K562 (cell line): ENCODE measurements around the gene PPT2. TPM values are rescaled to one million over a fixed set of nuclear protein-coding genes. Genes with fewer than 3 reads are reported as not detected.
A peak's percentile ranks its signal among the peaks of the same experiment; 100 is the strongest.

Source experiments
- BRD9 ChIP-seq: fragments of 450-650 bp; IDR thresholded peaks from 2 replicates; pipeline ENCODE4 v1.6.1; 2018; ENCODE audit warnings: low read depth; ENCODE audit not compliant: partially characterized antibody
- EGR1 ChIP-seq: fragments of 450-650 bp; conservative IDR thresholded peaks from 2 replicates; pipeline ENCODE4 v1.6.1; 2017; ENCODE audit warnings: mild to moderate bottlenecking
- EWSR1 ChIP-seq: fragments of 450-650 bp; IDR thresholded peaks from 2 replicates; pipeline ENCODE4 v1.6.1; 2018; ENCODE audit warnings: borderline replicate concordance, mild to moderate bottlenecking, low read depth, moderate library complexity; ENCODE audit not compliant: partially characterized antibody
- FOXJ3 ChIP-seq: sonication (generic); formaldehyde crosslinking; IDR thresholded peaks from 2 replicates; pipeline ENCODE4 v1.4.0; 2020; ENCODE audit warnings: mild to moderate bottlenecking, missing genetic modification reagents
- HLTF ChIP-seq: fragments of 450-650 bp; IDR thresholded peaks from 2 replicates; pipeline ENCODE4 v1.6.1; 2016
- MYNN ChIP-seq, 2 experiments: sonication (generic); formaldehyde crosslinking in 1 of 2; IDR thresholded peaks; 2 replicates each; pipeline versions ENCODE4 v1.5.0 to v1.6.1; 2016 to 2020; ENCODE audit warnings: antibody characterized with exemption in 1 of 2, missing genetic modification reagents in 1 of 2
- NCOA1 ChIP-seq: fragments of 450-650 bp; IDR thresholded peaks from 2 replicates; pipeline ENCODE4 v1.6.1; 2016; ENCODE audit warnings: low read depth
- NCOA2 ChIP-seq, 2 experiments: fragments of 450-650 bp; IDR thresholded peaks; 2 replicates each; pipeline ENCODE4 v1.6.1; 2018; ENCODE audit warnings: mild to moderate bottlenecking in 2 of 2, moderate library complexity in 1 of 2; ENCODE audit not compliant: partially characterized antibody in 2 of 2
- POLR2AphosphoS2 ChIP-seq: IDR thresholded peaks from 2 replicates; pipeline ENCODE4 v1.6.1; 2012; ENCODE audit warnings: low read length, improper control_type of control experiment
- PYGO2 ChIP-seq: fragments of 450-650 bp; IDR thresholded peaks from 2 replicates; pipeline ENCODE4 v1.6.1; 2016; ENCODE audit warnings: mild to moderate bottlenecking, missing genetic modification characterization, moderate library complexity, missing compliant biosample characterization
- RBBP5 ChIP-seq: fragments of 200-600 bp; sonication (generic); IDR thresholded peaks from 2 replicates; pipeline ENCODE4 v1.6.1; 2012; ENCODE audit warnings: borderline replicate concordance, mild to moderate bottlenecking, low read length, control low read depth, inconsistent platforms; ENCODE audit not compliant: insufficient read depth, poor library complexity, severe bottlenecking
- RUNX1 ChIP-seq: sonication (generic); IDR thresholded peaks from 2 replicates; pipeline ENCODE4 v1.6.1; 2016; ENCODE audit warnings: antibody characterized with exemption, low read depth
- SNIP1 ChIP-seq: fragments of 450-650 bp; IDR thresholded peaks from 2 replicates; pipeline ENCODE4 v1.7.1; 2017; ENCODE audit warnings: low read depth, mild to moderate bottlenecking
- XRCC5 ChIP-seq: fragments of 200-400 bp; formaldehyde crosslinking; IDR thresholded peaks from 2 replicates; pipeline ENCODE4 v1.6.1; 2017; ENCODE audit warnings: low read depth, mild to moderate bottlenecking, low read length
- ZNF644 ChIP-seq: fragments of 200-800 bp; sonication (Bioruptor generic); IDR thresholded peaks from 2 replicates; pipeline ENCODE4 v1.6.1; 2016; ENCODE audit warnings: low read depth, missing genetic modification characterization, missing compliant biosample characterization
- ZNF695 ChIP-seq: fragments of 450-650 bp; formaldehyde crosslinking; IDR thresholded peaks from 2 replicates; pipeline ENCODE4 v1.4.0; 2020; ENCODE audit warnings: mild to moderate bottlenecking, moderate library complexity
- ZSCAN29 ChIP-seq: fragments of 450-650 bp; IDR thresholded peaks from 2 replicates; pipeline ENCODE4 v1.6.1; 2017
- polyA plus RNA-seq, 8 experiments: library from polyadenylated mRNA; depleted of rRNA in 4 of 8; stranded (reverse) in 5 of 8; unstranded in 3 of 8; fragments of >200 nt; fragmentation: Nextera tagmentation in 2 of 8; fragmentation: Illumina TruSeq in 1 of 8; extraction: Ambion mirVana in 2 of 8; extraction: Trizol in 1 of 8; gene quantifications; 2 replicates each; pipeline versions ENCODE4 v1.2.1 to v1.2.3, GENCODE V29; 2011 to 2014; ENCODE audit warnings: inconsistent platforms in 1 of 8, missing spikeins in 1 of 8
- total RNA-seq, 7 experiments: library from RNA; depleted of rRNA in 6 of 7; stranded (reverse); fragments of >200 nt in 6 of 7; fragmentation: Illumina TruSeq in 2 of 7; extraction: Trizol in 2 of 7; gene quantifications; 2 replicates each; pipeline versions ENCODE4 v1.2.1 to v1.2.3, GENCODE V29; 2011 to 2021; ENCODE audit warnings: low replicate concordance in 1 of 7
- TF ChIP-seq, protein P1 (sequence below), 3 experiments: fragments of 200-800 bp in 1 of 3; fragments of 250-450 bp in 1 of 3; fragments of 450-650 bp in 1 of 3; sonication (Bioruptor Pico) in 1 of 3; sonication (Bioruptor generic) in 1 of 3; formaldehyde crosslinking in 1 of 3; IDR thresholded peaks; 2 replicates each; pipeline versions ENCODE4 v1.6.1 to v1.8.0; 2016 to 2022; ENCODE audit warnings: mild to moderate bottlenecking in 2 of 3, missing genetic modification characterization in 2 of 3, missing compliant biosample characterization in 1 of 3, moderate library complexity in 1 of 3
- TF ChIP-seq, protein P2 (sequence below): fragments of 450-650 bp; IDR thresholded peaks from 2 replicates; pipeline ENCODE4 v1.6.1; 2016; ENCODE audit warnings: antibody characterized with exemption
- TF ChIP-seq, protein P3 (sequence below): IDR thresholded peaks from 2 replicates; pipeline ENCODE4 v1.6.1; 2012; ENCODE audit warnings: low read depth, low read length, improper control_type of control experiment, borderline replicate concordance
- TF ChIP-seq, protein P4 (sequence below): fragments of 450-650 bp; IDR thresholded peaks from 2 replicates; pipeline ENCODE4 v1.6.1; 2014; ENCODE audit warnings: low read depth, mild to moderate bottlenecking, moderate library complexity, borderline replicate concordance

Gene PPT2
- total and polyA plus RNA-seq, 9 of the 15 experiments (the other 6 are each of a cell fraction or from before 2014, with no cell fraction given): 27.4 to 98.8 (median 69.9) TPM

DNA sequence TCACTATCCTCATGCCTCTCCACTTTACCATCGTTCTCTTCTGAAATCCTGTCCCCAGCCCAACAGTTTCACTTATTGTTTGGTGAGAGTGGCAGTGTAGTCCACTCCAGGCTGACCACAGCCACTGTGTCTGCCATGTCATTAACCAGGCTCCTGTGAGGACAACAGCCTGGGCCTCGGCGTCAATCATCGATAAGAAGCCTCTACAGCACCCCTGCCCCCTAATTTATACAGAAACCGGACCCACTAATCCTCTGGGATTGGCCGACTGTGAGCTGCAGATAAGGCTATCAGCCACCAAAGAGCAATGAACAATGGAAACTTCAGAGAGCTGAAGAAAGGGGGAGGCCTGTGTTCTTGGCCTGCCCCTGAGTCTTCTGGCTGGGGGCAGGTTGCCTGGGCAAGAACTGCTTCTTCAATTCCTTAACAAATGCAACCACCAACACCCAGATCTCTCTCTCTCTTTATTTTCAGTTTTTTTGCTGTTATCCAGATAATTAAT is 13.9 kb downstream of the PPT2 start (continued):
- TF ChIP-seq ZNF695 (CRISPR knock-in tag) (no peak), SNIP1 (no peak), ZNF644 (tag) (peak; percentile 91), EGR1 (no peak), NCOA1 (peak; percentile 87; the same call in 1 of the 2 replicates), EWSR1 (no peak), HLTF (peak; percentile 74; the same call in 1 of the 2 replicates), PYGO2 (tag) (peak; percentile 69; the same call in 1 of the 2 replicates), NCOA2 (IDR thresholded peaks at IDR 0.05; ENCODE audit: partially characterized antibody in 2 of 2) (no peak), RUNX1 (no peak), RBBP5 (peak; percentile 21), MYNN (IDR thresholded peaks at IDR 0.05) (peak; percentile 83), MYNN (CRISPR knock-in tag; IDR thresholded peaks at IDR 0.05) (no peak), POLR2AphosphoS2 (peak; percentile 18; the same call in 1 of the 2 replicates), BRD9 (no peak), ZSCAN29 (no peak), FOXJ3 (CRISPR knock-in tag) (no peak), XRCC5 (peak; percentile 46; the same call in 1 of the 2 replicates)
- TF ChIP-seq, protein P1, sequence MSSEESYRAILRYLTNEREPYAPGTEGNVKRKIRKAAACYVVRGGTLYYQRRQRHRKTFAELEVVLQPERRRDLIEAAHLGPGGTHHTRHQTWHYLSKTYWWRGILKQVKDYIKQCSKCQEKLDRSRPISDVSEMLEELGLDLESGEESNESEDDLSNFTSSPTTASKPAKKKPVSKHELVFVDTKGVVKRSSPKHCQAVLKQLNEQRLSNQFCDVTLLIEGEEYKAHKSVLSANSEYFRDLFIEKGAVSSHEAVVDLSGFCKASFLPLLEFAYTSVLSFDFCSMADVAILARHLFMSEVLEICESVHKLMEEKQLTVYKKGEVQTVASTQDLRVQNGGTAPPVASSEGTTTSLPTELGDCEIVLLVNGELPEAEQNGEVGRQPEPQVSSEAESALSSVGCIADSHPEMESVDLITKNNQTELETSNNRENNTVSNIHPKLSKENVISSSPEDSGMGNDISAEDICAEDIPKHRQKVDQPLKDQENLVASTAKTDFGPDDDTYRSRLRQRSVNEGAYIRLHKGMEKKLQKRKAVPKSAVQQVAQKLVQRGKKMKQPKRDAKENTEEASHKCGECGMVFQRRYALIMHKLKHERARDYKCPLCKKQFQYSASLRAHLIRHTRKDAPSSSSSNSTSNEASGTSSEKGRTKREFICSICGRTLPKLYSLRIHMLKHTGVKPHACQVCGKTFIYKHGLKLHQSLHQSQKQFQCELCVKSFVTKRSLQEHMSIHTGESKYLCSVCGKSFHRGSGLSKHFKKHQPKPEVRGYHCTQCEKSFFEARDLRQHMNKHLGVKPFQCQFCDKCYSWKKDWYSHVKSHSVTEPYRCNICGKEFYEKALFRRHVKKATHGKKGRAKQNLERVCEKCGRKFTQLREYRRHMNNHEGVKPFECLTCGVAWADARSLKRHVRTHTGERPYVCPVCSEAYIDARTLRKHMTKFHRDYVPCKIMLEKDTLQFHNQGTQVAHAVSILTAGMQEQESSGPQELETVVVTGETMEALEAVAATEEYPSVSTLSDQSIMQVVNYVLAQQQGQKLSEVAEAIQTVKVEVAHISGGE (CRISPR knock-in tag; IDR thresholded peaks at IDR 0.05): peak in 1 of 3 experiments; percentile 82; a peak in 2 of 6 replicates
- TF ChIP-seq, protein P2, sequence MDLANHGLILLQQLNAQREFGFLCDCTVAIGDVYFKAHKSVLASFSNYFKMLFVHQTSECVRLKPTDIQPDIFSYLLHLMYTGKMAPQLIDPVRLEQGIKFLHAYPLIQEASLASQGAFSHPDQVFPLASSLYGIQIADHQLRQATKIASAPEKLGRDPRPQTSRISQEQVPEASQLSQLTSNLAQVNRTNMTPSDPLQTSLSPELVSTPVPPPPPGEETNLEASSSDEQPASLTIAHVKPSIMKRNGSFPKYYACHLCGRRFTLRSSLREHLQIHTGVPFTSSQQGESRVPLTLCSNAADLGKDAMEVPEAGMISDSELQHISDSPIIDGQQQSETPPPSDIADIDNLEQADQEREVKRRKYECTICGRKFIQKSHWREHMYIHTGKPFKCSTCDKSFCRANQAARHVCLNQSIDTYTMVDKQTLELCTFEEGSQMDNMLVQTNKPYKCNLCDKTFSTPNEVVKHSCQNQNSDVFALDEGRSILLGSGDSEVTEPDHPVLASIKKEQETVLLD: peak; percentile 79
- TF ChIP-seq, protein P3, sequence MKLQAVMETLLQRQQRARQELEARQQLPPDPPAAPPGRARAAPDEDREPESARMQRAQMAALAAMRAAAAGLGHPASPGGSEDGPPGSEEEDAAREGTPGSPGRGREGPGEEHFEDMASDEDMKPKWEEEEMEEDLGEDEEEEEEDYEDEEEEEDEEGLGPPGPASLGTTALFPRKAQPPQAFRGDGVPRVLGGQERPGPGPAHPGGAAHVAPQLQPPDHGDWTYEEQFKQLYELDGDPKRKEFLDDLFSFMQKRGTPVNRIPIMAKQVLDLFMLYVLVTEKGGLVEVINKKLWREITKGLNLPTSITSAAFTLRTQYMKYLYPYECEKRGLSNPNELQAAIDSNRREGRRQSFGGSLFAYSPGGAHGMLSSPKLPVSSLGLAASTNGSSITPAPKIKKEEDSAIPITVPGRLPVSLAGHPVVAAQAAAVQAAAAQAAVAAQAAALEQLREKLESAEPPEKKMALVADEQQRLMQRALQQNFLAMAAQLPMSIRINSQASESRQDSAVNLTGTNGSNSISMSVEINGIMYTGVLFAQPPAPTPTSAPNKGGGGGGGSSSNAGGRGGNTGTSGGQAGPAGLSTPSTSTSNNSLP: peak; percentile 96
- TF ChIP-seq, protein P4, sequence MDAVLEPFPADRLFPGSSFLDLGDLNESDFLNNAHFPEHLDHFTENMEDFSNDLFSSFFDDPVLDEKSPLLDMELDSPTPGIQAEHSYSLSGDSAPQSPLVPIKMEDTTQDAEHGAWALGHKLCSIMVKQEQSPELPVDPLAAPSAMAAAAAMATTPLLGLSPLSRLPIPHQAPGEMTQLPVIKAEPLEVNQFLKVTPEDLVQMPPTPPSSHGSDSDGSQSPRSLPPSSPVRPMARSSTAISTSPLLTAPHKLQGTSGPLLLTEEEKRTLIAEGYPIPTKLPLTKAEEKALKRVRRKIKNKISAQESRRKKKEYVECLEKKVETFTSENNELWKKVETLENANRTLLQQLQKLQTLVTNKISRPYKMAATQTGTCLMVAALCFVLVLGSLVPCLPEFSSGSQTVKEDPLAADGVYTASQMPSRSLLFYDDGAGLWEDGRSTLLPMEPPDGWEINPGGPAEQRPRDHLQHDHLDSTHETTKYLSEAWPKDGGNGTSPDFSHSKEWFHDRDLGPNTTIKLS: peak; percentile 60; the same call in 1 of the 2 replicates
